MM.1S (cell line): ENCODE data around the gene BPGM.

Experiments used
- DNase-seq: peaks from one replicate; pipeline ENCODE4 v3.0.0-alpha.2; 2015
- H2AFZ ChIP-seq: fragments of 300-600 bp; sonication (generic); 2 replicates; pipeline ENCODE4 v1.6.0; 2016; ENCODE audit warnings: antibody characterized with exemption, low read length
- H3F3A ChIP-seq: fragments of 300-600 bp; sonication (generic); 2 replicates; pipeline ENCODE4 v1.6.1; 2016; ENCODE audit warnings: mild to moderate bottlenecking, antibody characterized with exemption, low read length, moderate library complexity, mixed read lengths; ENCODE audit not compliant: insufficient read depth
- H3K27ac ChIP-seq: fragments of 300-600 bp; sonication (generic); 2 replicates; pipeline ENCODE4 v1.5.1; 2016; ENCODE audit warnings: mild to moderate bottlenecking, low read length
- H3K27me3 ChIP-seq: fragments of 300-600 bp; sonication (generic); replicated peaks from 2 replicates; pipeline ENCODE4 v1.6.0; 2016; ENCODE audit warnings: low read length; ENCODE audit not compliant: insufficient read depth
- H3K36me3 ChIP-seq: fragments of 300-600 bp; sonication (generic); replicated peaks from 2 replicates; pipeline ENCODE4 v1.6.1; 2016; ENCODE audit warnings: mild to moderate bottlenecking, low read length, mixed read lengths; ENCODE audit not compliant: insufficient read depth
- H3K4me1 ChIP-seq: fragments of 300-600 bp; sonication (generic); 2 replicates; pipeline ENCODE4 v1.6.1; 2016; ENCODE audit warnings: low read length, mixed read lengths
- H3K4me2 ChIP-seq: fragments of 300-600 bp; sonication (generic); 2 replicates; pipeline ENCODE4 v1.6.0; 2016; ENCODE audit warnings: low read depth, low read length
- H3K4me3 ChIP-seq: fragments of 300-600 bp; sonication (generic); 2 replicates; pipeline ENCODE4 v1.5.1; 2016; ENCODE audit warnings: low read length, mixed read lengths
- H3K79me2 ChIP-seq: fragments of 300-600 bp; sonication (generic); 2 replicates; pipeline ENCODE4 v1.6.1; 2016; ENCODE audit warnings: mixed run types, low read length, mixed read lengths
- H3K9ac ChIP-seq: fragments of 300-600 bp; sonication (generic); 2 replicates; pipeline ENCODE4 v1.6.1; 2016; ENCODE audit warnings: low read length, mixed read lengths
- H3K9me2 ChIP-seq: fragments of 300-600 bp; sonication (generic); replicated peaks from 2 replicates; pipeline ENCODE4 v1.6.1; 2016; ENCODE audit warnings: mild to moderate bottlenecking, low read length, mixed read lengths; ENCODE audit not compliant: insufficient read depth
- H3K9me3 ChIP-seq: fragments of 300-600 bp; sonication (generic); replicated peaks from 2 replicates; pipeline ENCODE4 v1.6.1; 2016; ENCODE audit warnings: mild to moderate bottlenecking, low read length, mixed read lengths; ENCODE audit not compliant: insufficient read depth
- H4K20me1 ChIP-seq: fragments of 300-600 bp; sonication (generic); 2 replicates; pipeline ENCODE4 v1.6.1; 2016; ENCODE audit warnings: mild to moderate bottlenecking, low read length, moderate library complexity, mixed read lengths; ENCODE audit not compliant: insufficient read depth
- CTCF ChIP-seq: fragments of 300-600 bp; sonication (generic); IDR thresholded peaks from 2 replicates; pipeline ENCODE4 v1.5.1; 2016; ENCODE audit warnings: antibody characterized with exemption, low read length, mixed read lengths
- EZH2 ChIP-seq: fragments of 300-600 bp; sonication (generic); optimal IDR thresholded peaks from 2 replicates; pipeline ENCODE3; 2017; ENCODE audit warnings: low read depth, mild to moderate bottlenecking, antibody characterized with exemption, low read length, mixed read lengths
- EZH2phosphoT487 ChIP-seq: fragments of 300-600 bp; sonication (generic); IDR thresholded peaks from 2 replicates; pipeline ENCODE4 v1.6.1; 2018; ENCODE audit warnings: antibody characterized with exemption, low read length

Gene BPGM

GRCh38 chr7:134627775-134628153 lies 18.9 kb upstream of the BPGM start:
- Histone ChIP-seq H3K9me3 (no peaks in the 10 kb centered on the region), H4K20me1 (no peaks in the 10 kb centered on the region), H3K79me2 (no peaks in the 10 kb centered on the region), H3K4me3 (no peak overlapping the region), H2AFZ (no peak overlapping the region), H3K36me3 (no peaks in the 10 kb centered on the region), H3K9ac (no peak overlapping the region), H3K27ac (no peak overlapping the region), H3K4me2 (no peak overlapping the region), H3K9me2 (no peaks in the 10 kb centered on the region), H3F3A (no peaks in the 10 kb centered on the region), H3K27me3 (no peaks in the 10 kb centered on the region), H3K4me1 (no peaks in the 10 kb centered on the region)
- TF ChIP-seq EZH2phosphoT487 (no peak), EZH2 (no peak), CTCF (no peak)
- no peak for DNase-seq

GRCh38 chr7:134629445-134629844 lies 17.2 kb upstream of the BPGM start:
- TF ChIP-seq EZH2phosphoT487, result no peak
- TF ChIP-seq EZH2, result no peak
- TF ChIP-seq CTCF, result no peak
- Histone ChIP-seq H3K36me3 (no peaks in the 10 kb centered on the region), H3K9ac (no peak overlapping the region), H3K79me2 (no peaks in the 10 kb centered on the region), H3K9me3 (no peaks in the 10 kb centered on the region), H3K4me1 (no peaks in the 10 kb centered on the region), H2AFZ (no peak overlapping the region), H3F3A (no peaks in the 10 kb centered on the region), H3K4me2 (no peak overlapping the region), H3K9me2 (no peaks in the 10 kb centered on the region), H4K20me1 (no peaks in the 10 kb centered on the region), H3K27me3 (no peaks in the 10 kb centered on the region), H3K4me3 (no peak overlapping the region), H3K27ac (no peak overlapping the region)
- no peak for DNase-seq

GRCh38 chr7:134630237-134630636 lies 16.4 kb upstream of the BPGM start:
- Histone ChIP-seq H3K9me2 (no peaks in the 10 kb centered on the region), H3K36me3 (no peaks in the 10 kb centered on the region), H2AFZ (no peak overlapping the region), H3K4me2 (no peak overlapping the region), H3K4me3 (no peak overlapping the region), H3K27ac (no peak overlapping the region), H3F3A (peaks cover under 1% of the 10 kb centered on the region; the same call in 1 of the 2 replicates), H3K9ac (no peak overlapping the region), H4K20me1 (no peaks in the 10 kb centered on the region), H3K27me3 (no peaks in the 10 kb centered on the region), H3K9me3 (no peaks in the 10 kb centered on the region), H3K79me2 (no peaks in the 10 kb centered on the region), H3K4me1 (peaks cover 2% of the 10 kb centered on the region)
- no peak for DNase-seq
- no peak for TF ChIP-seq EZH2
- TF ChIP-seq EZH2phosphoT487, result no peak
- no peak for TF ChIP-seq CTCF
